Osteocyte (in vitro differentiated cells): ENCODE results near the gene BTBD16. TPM values are rescaled to one million over a fixed set of nuclear protein-coding genes. Genes with fewer than 3 reads are reported as not detected.

ENCODE experiments used
- DNase-seq: peaks from one replicate; pipeline ENCODE4 v3.0.0; 2021; ENCODE audit warnings: mixed read lengths; ENCODE audit not compliant: unreplicated experiment; ENCODE audit errors: extremely low spot score
- H3K27ac Mint-ChIP-seq: one replicate; pipeline ENCODE4 v1.8.0; 2021; ENCODE audit warnings: mild to moderate bottlenecking, mixed read lengths; ENCODE audit not compliant: unreplicated experiment
- H3K27me3 Mint-ChIP-seq: one replicate; pipeline ENCODE4 v1.8.0; 2021; ENCODE audit warnings: mixed read lengths; ENCODE audit not compliant: unreplicated experiment
- H3K36me3 Mint-ChIP-seq: one replicate; pipeline ENCODE4 v1.8.0; 2021; ENCODE audit warnings: mixed read lengths; ENCODE audit not compliant: unreplicated experiment
- H3K4me1 Mint-ChIP-seq: one replicate; pipeline ENCODE4 v1.8.0; 2021; ENCODE audit warnings: mixed read lengths; ENCODE audit not compliant: unreplicated experiment
- H3K4me3 Mint-ChIP-seq: one replicate; pipeline ENCODE4 v1.8.0; 2021; ENCODE audit warnings: mild to moderate bottlenecking, moderate library complexity, mixed read lengths; ENCODE audit not compliant: unreplicated experiment
- H3K9me3 Mint-ChIP-seq: one replicate; pipeline ENCODE4 v1.8.0; 2021; ENCODE audit warnings: mixed read lengths; ENCODE audit not compliant: unreplicated experiment
- total RNA-seq: library from RNA; stranded (reverse); gene quantifications from 2 replicates; pipeline ENCODE4 v1.2.1, GENCODE V29; 2021
- TF ChIP-seq, protein P1 (sequence below): fragments of 200-600 bp; sonication (generic); IDR thresholded peaks from 2 replicates; pipeline ENCODE4 v1.5.0; 2021; ENCODE audit warnings: antibody characterized with exemption, mild to moderate bottlenecking, moderate library complexity

The BTBD16 gene
- total RNA-seq, 1 donor from 2014 or later, result not detected

GRCh38 chr10:122386514-122386913 is 115.4 kb downstream of the BTBD16 start:
- no peak overlapping the region for H3K27ac Mint-ChIP-seq
- H3K9me3 Mint-ChIP-seq, result no peaks in the 10 kb centered on the region
- TF ChIP-seq, protein P1, sequence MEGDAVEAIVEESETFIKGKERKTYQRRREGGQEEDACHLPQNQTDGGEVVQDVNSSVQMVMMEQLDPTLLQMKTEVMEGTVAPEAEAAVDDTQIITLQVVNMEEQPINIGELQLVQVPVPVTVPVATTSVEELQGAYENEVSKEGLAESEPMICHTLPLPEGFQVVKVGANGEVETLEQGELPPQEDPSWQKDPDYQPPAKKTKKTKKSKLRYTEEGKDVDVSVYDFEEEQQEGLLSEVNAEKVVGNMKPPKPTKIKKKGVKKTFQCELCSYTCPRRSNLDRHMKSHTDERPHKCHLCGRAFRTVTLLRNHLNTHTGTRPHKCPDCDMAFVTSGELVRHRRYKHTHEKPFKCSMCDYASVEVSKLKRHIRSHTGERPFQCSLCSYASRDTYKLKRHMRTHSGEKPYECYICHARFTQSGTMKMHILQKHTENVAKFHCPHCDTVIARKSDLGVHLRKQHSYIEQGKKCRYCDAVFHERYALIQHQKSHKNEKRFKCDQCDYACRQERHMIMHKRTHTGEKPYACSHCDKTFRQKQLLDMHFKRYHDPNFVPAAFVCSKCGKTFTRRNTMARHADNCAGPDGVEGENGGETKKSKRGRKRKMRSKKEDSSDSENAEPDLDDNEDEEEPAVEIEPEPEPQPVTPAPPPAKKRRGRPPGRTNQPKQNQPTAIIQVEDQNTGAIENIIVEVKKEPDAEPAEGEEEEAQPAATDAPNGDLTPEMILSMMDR, result no peak
- H3K4me1 Mint-ChIP-seq, result peaks cover 17% of the 10 kb centered on the region
- no peak for DNase-seq
- peaks cover 26% of the 10 kb centered on the region for H3K36me3 Mint-ChIP-seq
- no peak overlapping the region for H3K4me3 Mint-ChIP-seq
- H3K27me3 Mint-ChIP-seq, result no peaks in the 10 kb centered on the region

DNA sequence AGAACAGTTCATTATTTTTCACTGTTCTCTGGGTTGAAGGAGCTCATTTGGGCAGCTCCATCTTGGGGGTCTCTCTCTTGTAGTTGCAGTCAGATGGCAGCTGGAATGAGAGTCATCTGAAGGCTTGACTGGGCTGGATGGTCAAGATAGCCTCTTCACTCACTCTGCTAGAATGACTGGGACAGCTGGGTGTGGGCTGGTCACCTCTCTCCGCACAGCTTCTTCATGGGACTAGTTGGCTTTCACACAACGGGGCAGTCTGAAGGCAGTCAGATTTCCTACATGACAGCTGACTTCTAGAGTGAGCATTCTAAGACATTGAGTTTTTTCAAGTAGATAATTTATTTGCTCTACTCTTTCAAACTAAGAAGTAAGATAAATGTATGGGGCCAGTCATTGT is 116.5 kb downstream of the BTBD16 start:
- H3K36me3 Mint-ChIP-seq, result peaks cover 26% of the 10 kb centered on the region
- no peak for DNase-seq

More for the DNA sequence above, 116.5 kb downstream of the BTBD16 start:
- Mint-ChIP-seq H3K4me1 (peaks cover 21% of the 10 kb centered on the region), H3K4me3 (no peak overlapping the region), H3K27me3 (no peaks in the 10 kb centered on the region), H3K9me3 (no peaks in the 10 kb centered on the region), H3K27ac (no peak overlapping the region)
- TF ChIP-seq, protein P1, result no peak

Other genes with a start within 250 kb of the BTBD16 start
- gene PLEKHA1, start 103.4 kb downstream of the BTBD16 start, total RNA-seq, result 62.8 and 66.9 TPM in 2 replicates
- gene ARMS2, start 183.4 kb downstream of the BTBD16 start, total RNA-seq, result not detected in 2 replicates
- 1,546 and 1,638 TPM in 2 replicates for gene HTRA1, start 190.3 kb downstream of the BTBD16 start, total RNA-seq